ENCODE data around the gene CDH13.

DNA sequence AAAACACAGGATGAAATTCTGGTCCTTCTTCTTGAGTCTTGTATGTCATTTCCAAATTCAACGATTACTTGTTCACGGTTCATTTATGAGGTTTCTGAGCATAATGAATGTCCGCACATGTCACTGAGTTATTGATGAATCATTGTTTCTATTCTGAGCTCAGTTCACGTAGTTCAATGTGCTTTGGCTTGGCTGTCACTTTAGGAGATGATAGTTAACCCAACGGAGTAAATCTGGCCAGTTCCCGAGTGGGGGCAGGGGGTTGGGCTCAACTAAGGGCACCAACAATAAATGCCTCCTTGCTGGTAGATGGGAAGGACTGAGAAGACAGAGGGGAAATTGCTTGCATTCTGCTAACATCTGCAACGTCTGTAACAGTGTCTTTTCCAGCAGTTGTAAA, 941.6 kb downstream of the CDH13 start:
- no peak for TF ChIP-seq CTCF (IDR thresholded peaks at IDR 0.05; ENCODE audit: low read length)
- TF ChIP-seq EZH2phosphoT487 (IDR thresholded peaks at IDR 0.05; ENCODE audit: low read length), result no peak
- no peak for TF ChIP-seq EZH2 (optimal IDR thresholded peaks at IDR 0.05; ENCODE audit: low read depth, low read length)
